ENCODE data around the gene STRIT1.

DNA sequence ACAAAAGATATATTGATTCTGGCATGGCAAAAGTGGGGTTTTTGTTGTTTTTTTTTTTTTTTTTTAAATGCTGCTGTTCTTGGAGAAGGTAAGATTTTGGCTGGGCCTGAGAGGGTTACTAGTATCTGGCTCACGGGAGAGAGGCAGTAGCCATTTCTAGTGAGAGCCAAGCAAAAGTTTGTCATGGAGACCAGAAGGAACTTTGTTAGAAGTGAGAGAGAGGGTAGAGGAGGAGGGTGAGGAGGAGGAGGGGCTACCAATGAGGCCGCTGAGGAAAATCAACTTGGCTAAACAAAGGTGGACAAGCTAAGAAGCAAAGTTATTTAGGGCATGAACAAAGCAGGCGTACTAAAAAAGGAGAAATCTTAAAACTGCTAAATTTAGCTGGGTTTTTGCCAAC, 48.9 kb upstream of the STRIT1 start:
- no peak for TF ChIP-seq POLR2A (IDR thresholded peaks at IDR 0.05; ENCODE audit: low read length)
- no peak for TF ChIP-seq CTCF (IDR thresholded peaks at IDR 0.05)
- no peak for TF ChIP-seq SMC3 (IDR thresholded peaks at IDR 0.05)
- TF ChIP-seq NPAS2 (CRISPR knock-in tag; IDR thresholded peaks at IDR 0.05; ENCODE audit: borderline replicate concordance) = no peak
- TF ChIP-seq POLR2AphosphoS2 (conservative IDR thresholded peaks at IDR 0.05; ENCODE audit: low read length) = no peak
- no peak for TF ChIP-seq SREBF2 (IDR thresholded peaks at IDR 0.05)
- no peak for TF ChIP-seq ESRRA (IDR thresholded peaks at IDR 0.05; ENCODE audit: borderline replicate concordance, low read length)
- TF ChIP-seq, protein P1, sequence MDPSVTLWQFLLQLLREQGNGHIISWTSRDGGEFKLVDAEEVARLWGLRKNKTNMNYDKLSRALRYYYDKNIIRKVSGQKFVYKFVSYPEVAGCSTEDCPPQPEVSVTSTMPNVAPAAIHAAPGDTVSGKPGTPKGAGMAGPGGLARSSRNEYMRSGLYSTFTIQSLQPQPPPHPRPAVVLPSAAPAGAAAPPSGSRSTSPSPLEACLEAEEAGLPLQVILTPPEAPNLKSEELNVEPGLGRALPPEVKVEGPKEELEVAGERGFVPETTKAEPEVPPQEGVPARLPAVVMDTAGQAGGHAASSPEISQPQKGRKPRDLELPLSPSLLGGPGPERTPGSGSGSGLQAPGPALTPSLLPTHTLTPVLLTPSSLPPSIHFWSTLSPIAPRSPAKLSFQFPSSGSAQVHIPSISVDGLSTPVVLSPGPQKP (IDR thresholded peaks at IDR 0.05; ENCODE audit: low read depth, low read length) = no peak
- TF ChIP-seq PBX3 (IDR thresholded peaks at IDR 0.05) = no peak
